NT2/D1 (cell line): Measurements from ENCODE around the gene U2SURP.

Experiments used
- DNase-seq: peaks from one replicate; pipeline ENCODE4 v3.0.0-alpha.2; 2011; ENCODE audit warnings: low read depth, low spot score
- H3K27me3 ChIP-seq: 2 replicates; pipeline ENCODE4 v1.6.0; 2011; ENCODE audit warnings: mild to moderate bottlenecking; ENCODE audit not compliant: insufficient read length, insufficient read depth
- H3K36me3 ChIP-seq: 2 replicates; pipeline ENCODE4 v1.6.1; 2011; ENCODE audit warnings: mild to moderate bottlenecking, low read length, mixed read lengths; ENCODE audit not compliant: insufficient read depth, insufficient read length
- H3K4me1 ChIP-seq: 2 replicates; pipeline ENCODE4 v1.5.1; 2011; ENCODE audit not compliant: insufficient read depth, insufficient read length
- H3K4me3 ChIP-seq: 2 replicates; pipeline ENCODE4 v1.5.1; 2011; ENCODE audit warnings: low read depth; ENCODE audit not compliant: insufficient read length
- H3K9ac ChIP-seq: 2 replicates; pipeline ENCODE4 v1.6.0; 2011; ENCODE audit warnings: low read depth; ENCODE audit not compliant: insufficient read length
- H3K9me3 ChIP-seq: 2 replicates; pipeline ENCODE4 v1.5.1; 2011; ENCODE audit warnings: mild to moderate bottlenecking, low read length; ENCODE audit not compliant: insufficient read depth
- SUZ12 ChIP-seq: IDR thresholded peaks from 2 replicates; pipeline ENCODE4 v1.6.1; 2011; ENCODE audit not compliant: insufficient read length, insufficient read depth; ENCODE audit errors: extremely low read depth
- YY1 ChIP-seq: IDR thresholded peaks from 2 replicates; pipeline ENCODE4 v1.6.1; 2011; ENCODE audit not compliant: insufficient read length, insufficient read depth
- ZNF274 ChIP-seq: IDR thresholded peaks from 2 replicates; pipeline ENCODE4 v1.6.1; 2011; ENCODE audit warnings: mild to moderate bottlenecking, low read depth, low read length

The U2SURP gene

DNA sequence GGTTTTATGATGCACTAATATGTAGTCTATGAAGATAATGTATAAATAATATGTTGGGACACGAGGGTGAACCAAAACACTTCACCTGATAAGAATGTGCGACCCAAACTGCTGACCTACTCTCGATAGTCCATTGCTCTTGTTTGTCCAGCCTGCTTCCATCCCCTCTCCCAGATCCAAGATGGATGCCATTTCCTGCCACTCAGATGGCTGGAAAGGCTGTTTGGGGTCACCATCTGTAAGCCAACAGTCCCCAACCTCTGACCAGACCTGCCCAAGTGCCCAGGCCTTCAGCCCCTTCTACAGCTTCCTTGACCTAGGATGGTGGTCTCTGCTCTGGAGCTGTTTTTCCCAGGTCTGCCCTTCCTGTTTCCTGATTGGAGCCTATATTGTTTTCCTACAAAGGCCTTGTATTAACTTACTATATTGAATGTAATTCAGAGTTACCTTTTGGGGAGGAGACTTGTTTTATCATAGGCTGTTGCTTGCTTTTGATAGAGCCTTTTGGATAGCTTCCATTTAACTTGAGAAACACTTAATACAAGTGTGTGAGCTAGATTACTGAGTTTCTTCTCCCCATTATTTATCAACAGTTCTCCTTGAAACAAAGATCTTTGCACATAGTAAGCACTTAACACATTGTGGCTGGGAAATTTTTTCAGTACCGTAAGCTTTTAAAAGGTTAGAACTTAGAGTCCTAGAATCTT, 32.9 kb upstream of the U2SURP start:
- H3K9ac ChIP-seq: no peak overlapping the region
- H3K9me3 ChIP-seq: no peaks in the 10 kb centered on the region
- H3K4me1 ChIP-seq: no peaks in the 10 kb centered on the region
- TF ChIP-seq SUZ12: no peak
- no peak for TF ChIP-seq ZNF274
- no peak for TF ChIP-seq YY1
- H3K27me3 ChIP-seq: peaks cover 15% of the 10 kb centered on the region
- no peak for DNase-seq
- no peak overlapping the region for H3K4me3 ChIP-seq
- no peaks in the 10 kb centered on the region for H3K36me3 ChIP-seq

DNA sequence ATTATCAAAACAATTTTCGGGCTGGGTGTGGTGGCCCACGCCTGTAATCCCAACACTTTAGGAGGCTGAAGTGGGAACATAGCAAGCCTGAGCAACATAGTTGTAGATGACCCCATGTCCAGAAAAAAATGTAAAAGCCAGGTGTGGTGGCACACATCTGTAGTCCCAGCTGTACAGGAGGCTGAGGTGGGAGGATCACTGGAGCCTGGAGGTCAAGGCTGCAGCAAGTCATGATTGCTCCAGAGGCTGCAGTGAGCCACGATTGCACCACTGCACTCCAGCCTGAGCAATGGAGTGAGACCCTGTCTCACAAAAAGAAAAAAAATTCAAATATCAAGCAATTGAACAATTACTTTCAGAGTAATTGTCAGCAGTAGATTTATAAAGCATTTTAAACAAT, 29.9 kb upstream of the U2SURP start:
- H3K4me1 ChIP-seq: no peaks in the 10 kb centered on the region
- TF ChIP-seq SUZ12: no peak
- no peak for TF ChIP-seq ZNF274
- TF ChIP-seq YY1: no peak
- DNase-seq: no peak
- no peaks in the 10 kb centered on the region for H3K9me3 ChIP-seq
- H3K36me3 ChIP-seq: no peaks in the 10 kb centered on the region
- no peak overlapping the region for H3K4me3 ChIP-seq
- no peak overlapping the region for H3K9ac ChIP-seq
- H3K27me3 ChIP-seq: no peaks in the 10 kb centered on the region

DNA sequence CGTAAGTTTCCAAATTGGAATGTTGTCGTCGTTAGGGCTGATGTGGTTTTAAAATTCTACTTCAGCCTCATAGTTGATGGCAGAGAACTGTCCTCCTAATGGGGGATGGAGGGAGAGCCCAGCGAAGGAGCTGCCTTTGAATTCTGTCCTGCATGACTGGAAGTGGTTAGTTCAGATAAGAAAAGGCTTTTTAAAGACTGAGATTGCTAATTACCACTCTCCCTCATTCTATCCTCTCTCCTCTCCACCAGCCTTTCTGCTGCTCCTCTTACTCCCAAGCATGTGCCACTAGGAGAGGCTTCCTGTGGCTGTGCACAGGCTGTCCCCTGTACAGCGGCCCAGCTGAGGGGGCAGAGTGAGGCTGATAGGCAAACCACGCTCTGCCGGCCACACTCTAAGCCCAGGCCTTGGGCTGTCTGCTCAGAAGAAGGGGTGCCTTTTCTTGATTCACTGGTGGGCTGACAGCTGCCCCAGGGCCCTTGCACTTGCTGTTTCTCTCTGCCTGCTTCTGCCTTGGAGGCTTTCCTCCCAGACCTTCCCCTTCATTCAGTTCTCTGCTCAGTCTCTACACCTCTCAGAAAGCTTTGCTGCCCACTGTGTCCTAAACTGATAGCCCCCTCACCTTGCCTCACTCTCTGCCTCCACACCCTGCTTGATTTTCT, 29.1 kb upstream of the U2SURP start:
- Histone ChIP-seq H3K9me3 (no peaks in the 10 kb centered on the region), H3K4me3 (no peak overlapping the region), H3K36me3 (no peaks in the 10 kb centered on the region), H3K27me3 (no peaks in the 10 kb centered on the region), H3K4me1 (no peaks in the 10 kb centered on the region), H3K9ac (no peak overlapping the region)
- TF ChIP-seq SUZ12 (no peak), ZNF274 (no peak), YY1 (no peak)
- no peak for DNase-seq

DNA sequence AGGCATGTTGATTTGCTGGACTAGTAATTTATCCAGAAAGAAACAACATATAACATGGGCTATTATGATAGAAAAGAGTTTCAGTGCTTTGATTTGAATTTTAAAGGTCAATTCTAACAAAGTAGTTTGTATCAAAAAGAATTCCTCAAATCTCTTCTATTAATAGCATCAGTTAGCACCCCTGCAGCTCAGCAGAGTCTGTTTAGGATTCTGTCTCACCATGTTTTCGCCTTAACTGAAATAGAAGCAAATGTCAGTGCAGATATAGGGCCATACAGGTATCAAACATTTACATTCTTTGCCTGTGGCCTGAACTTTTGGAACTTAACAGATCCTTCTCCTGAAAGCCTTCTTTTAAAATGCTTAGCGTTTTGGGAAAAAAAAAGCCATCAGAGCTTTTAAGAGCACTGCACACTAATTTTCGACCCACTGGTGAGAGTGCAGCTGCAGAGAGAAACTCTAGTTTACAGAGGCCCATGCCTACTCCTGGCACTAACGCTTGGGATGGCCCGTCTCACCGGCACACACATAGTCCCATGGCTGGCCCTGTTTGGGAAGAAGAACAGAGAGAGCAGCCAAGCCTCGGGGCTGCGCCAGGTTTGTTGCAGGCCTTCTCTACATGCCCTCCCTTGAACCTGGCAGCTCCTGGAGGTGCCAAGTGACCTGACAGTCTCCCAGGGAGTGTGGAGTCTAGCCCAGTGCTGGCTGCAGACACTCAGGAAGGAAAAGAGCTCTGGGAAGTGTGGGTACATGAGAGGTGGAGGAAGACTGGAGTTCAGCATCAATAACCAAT, 28.0 kb upstream of the U2SURP start:
- Histone ChIP-seq H3K27me3 (no peaks in the 10 kb centered on the region), H3K4me1 (no peaks in the 10 kb centered on the region), H3K9ac (no peak overlapping the region), H3K36me3 (no peaks in the 10 kb centered on the region), H3K9me3 (no peaks in the 10 kb centered on the region), H3K4me3 (no peak overlapping the region)
- TF ChIP-seq YY1 (no peak), ZNF274 (no peak), SUZ12 (no peak)
- no peak for DNase-seq

DNA sequence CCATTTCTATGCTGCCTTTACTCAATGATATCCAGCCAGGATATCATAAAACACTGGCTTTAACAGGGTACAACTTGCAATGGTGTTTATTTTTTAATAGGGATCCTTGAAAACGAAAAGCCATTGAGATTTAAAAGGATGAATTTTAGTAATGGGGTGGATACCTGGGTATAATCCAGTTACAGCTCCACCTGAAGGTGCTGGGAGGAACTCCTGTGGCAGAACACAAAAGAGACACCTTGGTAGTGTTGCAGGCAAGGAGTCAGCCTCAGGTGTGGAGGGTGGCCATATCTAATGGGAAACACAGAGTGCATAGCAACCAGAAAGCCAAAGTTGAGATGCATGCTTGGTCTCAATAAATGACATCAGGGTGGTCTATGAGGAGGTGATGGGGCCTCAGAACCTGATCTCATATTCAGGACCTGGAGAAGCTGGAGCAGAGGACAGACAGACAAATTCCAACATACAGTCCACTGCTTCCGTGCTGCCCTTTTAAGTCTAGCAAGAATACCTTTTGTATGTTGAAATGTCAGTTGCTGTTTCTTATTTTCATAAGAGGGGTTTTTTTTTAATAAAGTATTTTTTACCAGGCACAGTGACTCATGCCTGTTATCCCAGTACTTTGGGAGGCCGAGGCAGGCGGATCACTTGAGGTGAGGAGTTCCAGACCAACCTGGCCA, 25.9 kb upstream of the U2SURP start:
- Histone ChIP-seq H3K4me3 (no peak overlapping the region), H3K9me3 (no peaks in the 10 kb centered on the region), H3K4me1 (no peaks in the 10 kb centered on the region), H3K36me3 (no peaks in the 10 kb centered on the region), H3K9ac (no peak overlapping the region), H3K27me3 (no peaks in the 10 kb centered on the region)
- TF ChIP-seq ZNF274 (no peak), SUZ12 (no peak), YY1 (no peak)
- no peak for DNase-seq

DNA sequence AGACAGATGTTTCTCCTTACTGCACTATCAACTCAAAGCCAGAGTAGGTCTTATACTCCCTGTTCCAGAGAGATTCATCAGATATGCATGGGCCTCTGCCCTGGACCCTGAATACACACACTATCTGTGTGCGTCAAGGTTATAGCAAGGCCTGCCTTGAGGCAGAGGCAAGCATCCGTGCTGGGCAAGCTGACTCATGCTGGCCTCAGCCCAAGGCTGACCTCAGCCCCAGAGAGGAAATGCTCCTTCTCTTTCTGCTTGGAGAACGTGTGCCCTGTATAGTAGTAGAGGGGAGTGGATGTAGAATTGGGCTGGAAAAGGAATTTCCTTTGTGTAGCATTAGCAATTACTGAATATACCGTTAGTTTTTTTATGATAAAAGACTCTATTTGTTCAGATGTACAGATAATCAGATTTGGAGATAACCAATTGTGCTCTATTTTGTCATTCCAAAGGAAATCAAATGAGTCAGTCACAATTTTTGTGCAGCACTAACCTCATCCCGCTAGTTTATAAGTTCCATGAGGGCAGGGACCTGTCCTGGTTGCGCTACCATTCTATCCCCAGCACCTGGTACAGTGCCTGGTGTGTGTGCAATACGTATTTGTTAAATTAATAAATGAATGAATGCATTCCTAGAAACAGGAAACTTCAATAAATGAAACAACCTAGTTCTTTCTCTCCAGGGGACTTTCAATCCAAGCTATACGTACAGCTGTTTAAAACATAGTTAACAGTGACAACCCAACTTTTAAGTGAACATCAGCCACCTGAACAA, 24.6 kb upstream of the U2SURP start:
- no peak for TF ChIP-seq SUZ12
- TF ChIP-seq YY1: no peak
- no peak for TF ChIP-seq ZNF274
- Histone ChIP-seq H3K9ac (no peak overlapping the region), H3K36me3 (no peaks in the 10 kb centered on the region), H3K4me1 (no peaks in the 10 kb centered on the region), H3K4me3 (no peak overlapping the region), H3K27me3 (no peaks in the 10 kb centered on the region), H3K9me3 (no peaks in the 10 kb centered on the region)
- no peak for DNase-seq
